GM12801 (cell line): ENCODE measurements around the gene AGFG1.

Experiments
- CTCF ChIP-seq: IDR thresholded peaks from one replicate; pipeline ENCODE4 v1.5.1; 2011; ENCODE audit warnings: control low read depth; ENCODE audit not compliant: insufficient read length; ENCODE audit errors: extremely low read depth

The AGFG1 gene

GRCh38 chr2:227453810-227454209 is 18.1 kb upstream of the AGFG1 start:
- TF ChIP-seq CTCF: no peak

GRCh38 chr2:227454323-227454860 is 17.6 kb upstream of the AGFG1 start:
- TF ChIP-seq CTCF: no peak

- TF ChIP-seq CTCF: no peak
These were observed 16.8 kb upstream of the AGFG1 start for GRCh38 chr2:227455200-227455599.

GRCh38 chr2:227456102-227456501 is 15.9 kb upstream of the AGFG1 start:
- TF ChIP-seq CTCF: no peak

- no peak for TF ChIP-seq CTCF
These were observed 15.2 kb upstream of the AGFG1 start for GRCh38 chr2:227456772-227457171.

- TF ChIP-seq CTCF: no peak
These were observed 11.9 kb upstream of the AGFG1 start for GRCh38 chr2:227460070-227460485.

GRCh38 chr2:227460833-227461232 is 11.1 kb upstream of the AGFG1 start:
- no peak for TF ChIP-seq CTCF
